ENCODE data around the gene ABI1. TPM values are rescaled to one million over a fixed set of nuclear protein-coding genes. Genes with fewer than 3 reads are reported as not detected.

The ABI1 gene
- total RNA-seq, 1 donor from 2014 or later = 50.4 TPM

DNA sequence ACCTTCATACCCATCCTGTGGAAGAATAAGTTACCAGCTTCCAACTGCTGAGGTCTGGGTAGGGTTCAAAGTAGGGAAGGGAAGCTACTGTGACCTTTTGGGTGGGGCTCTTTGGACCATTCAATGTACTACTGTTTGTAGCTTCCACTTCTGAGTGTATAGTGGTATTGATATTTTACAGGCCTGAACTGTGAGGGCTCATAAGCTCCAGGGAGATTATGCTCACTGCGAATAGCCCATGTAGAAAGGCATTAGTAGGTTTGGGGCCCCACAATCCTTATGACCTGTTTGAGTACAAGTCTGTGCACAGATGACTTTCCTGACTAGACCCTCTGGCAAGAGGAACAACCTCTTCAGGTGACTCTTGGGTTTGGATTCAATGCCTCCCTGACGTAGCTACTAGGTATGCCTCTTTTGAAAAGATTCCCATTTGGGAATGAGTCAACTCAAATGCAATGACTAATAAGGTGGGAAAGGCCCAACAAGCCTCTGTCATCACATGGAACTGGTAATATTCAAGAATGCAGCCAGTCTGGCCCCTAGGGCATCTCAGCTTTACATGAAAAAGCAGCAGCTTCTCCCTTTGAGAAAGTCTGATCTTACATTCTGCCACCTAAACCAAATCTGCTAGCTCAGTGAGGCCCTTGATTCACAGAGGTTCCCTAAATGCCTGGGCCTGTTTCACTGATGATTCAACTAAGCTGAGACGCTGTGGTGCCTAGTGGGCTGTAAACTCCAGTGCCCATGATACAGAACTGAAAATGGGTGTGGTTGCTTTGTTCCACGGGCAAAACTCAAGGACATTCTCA, 79.8 kb downstream of the ABI1 start:
- ATAC-seq (no peak), DNase-seq (ENCODE audit: low spot score) (no peak)
- intact Hi-C loops (cut with DNase I) = no loop called here

- intact Hi-C loops (cut with DNase I) = no loop called here
- DNase-seq (ENCODE audit: low spot score) = no peak
- no peak for ATAC-seq
Observed at GRCh38 chr10:26780106-26780792, 80.5 kb downstream of the ABI1 start.

- no peak for ATAC-seq
Observed at GRCh38 chr10:26779176-26779860, 81.4 kb downstream of the ABI1 start.

GRCh38 chr10:26777686-26778085, 83.1 kb downstream of the ABI1 start:
- ATAC-seq (no peak), DNase-seq (ENCODE audit: low spot score) (no peak)
- intact Hi-C loops (cut with DNase I) = no loop called here

More at GRCh38 chr10:26779176-26779860, 81.4 kb downstream of the ABI1 start:
- intact Hi-C loops (cut with DNase I) = no loop called here
- no peak for DNase-seq (ENCODE audit: low spot score)

DNA sequence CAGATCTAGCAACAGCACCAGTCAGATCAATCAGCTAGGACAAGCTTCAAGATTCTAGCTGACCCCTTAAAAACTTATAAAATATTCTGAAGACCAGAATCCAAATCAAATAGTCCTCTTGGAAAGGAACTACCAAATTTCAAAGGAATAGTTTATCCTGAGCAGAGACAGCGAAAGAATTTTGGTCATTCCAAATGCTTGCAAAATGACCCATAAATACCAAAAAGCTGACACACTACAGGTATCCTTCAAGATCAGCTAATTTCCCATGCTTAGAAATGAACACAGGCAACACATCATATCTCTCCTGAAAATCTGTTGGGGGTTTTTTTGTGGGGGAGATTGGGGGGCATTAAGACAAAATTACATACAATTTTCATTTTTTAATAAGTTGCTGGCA, 84.5 kb downstream of the ABI1 start:
- intact Hi-C loops (cut with DNase I) = no loop called here
- ATAC-seq (no peak), DNase-seq (ENCODE audit: low spot score) (no peak)

DNA sequence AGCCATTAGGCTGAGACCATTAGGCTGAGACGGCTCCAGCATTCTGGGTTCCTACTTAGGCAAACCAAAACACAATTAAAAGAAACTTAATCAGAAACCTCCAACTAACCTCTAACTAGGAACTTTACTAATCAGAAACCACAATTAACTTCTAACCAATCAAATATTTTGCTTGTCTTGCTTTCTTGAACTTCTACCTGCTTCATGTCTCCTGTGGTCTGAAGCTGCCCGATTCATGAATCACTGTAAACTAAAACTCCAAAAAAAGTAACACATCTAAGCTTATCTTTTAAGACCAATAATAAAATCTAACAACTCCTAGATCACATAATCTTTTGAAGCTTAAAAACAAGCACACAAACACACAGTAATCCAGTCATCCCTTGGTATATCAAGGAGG, 87.1 kb downstream of the ABI1 start:
- intact Hi-C loops (cut with DNase I) = no loop called here
- ATAC-seq = no peak
- no peak for DNase-seq (ENCODE audit: low spot score)

- DNase-seq (ENCODE audit: low spot score) (no peak), ATAC-seq (no peak)
- intact Hi-C loops (cut with DNase I) = no loop called here
Observed at GRCh38 chr10:26770069-26770468, 90.7 kb downstream of the ABI1 start.

DNA sequence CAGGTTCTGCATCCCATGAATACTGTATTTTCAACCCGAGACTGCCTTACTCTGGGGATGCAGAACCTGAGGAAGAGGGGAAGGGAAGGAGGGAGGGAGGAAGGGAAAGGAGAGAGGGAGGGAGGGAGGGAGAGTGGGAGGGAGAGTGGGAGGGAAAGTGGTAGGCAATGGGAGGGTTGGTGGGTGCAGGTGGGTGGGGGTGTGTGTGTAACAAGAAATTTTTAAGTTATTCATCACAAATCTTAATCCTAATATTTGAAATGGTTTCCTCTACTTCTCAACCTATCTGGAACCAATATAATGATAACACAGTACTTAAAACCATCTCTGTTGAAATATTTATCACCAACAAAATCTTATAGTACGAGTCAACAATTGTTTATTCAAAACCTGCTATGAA, 95.2 kb downstream of the ABI1 start:
- no peak for DNase-seq (ENCODE audit: low spot score)
- intact Hi-C loops (cut with DNase I) = no loop called here
- no peak for ATAC-seq

DNA sequence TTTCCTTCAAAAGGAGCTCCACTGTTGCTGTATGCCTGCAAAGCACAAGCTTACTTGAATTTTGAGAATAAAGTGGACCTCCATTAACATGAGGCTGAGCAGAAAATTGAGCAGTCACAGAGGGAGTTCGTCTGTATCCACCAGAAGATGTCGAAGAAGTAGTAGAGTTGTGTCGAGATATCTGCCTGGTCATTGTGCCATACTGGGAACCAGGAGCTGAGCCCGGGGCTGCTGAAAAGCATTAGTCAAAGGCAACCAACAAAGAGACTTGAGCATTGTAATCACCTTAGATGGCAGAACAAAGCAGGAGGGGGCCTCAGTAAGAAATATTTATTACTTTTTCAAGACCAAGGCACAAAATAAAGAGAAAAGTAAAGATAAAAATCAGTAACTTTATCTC, 101.8 kb downstream of the ABI1 start:
- ATAC-seq = no peak
- intact Hi-C loops (cut with DNase I) = no loop called here
- DNase-seq (ENCODE audit: low spot score) = no peak

- ATAC-seq (no peak), DNase-seq (ENCODE audit: low spot score) (no peak)
- intact Hi-C loops (cut with DNase I) = no loop called here
Observed at GRCh38 chr10:26755443-26755903, 105.3 kb downstream of the ABI1 start.

DNA sequence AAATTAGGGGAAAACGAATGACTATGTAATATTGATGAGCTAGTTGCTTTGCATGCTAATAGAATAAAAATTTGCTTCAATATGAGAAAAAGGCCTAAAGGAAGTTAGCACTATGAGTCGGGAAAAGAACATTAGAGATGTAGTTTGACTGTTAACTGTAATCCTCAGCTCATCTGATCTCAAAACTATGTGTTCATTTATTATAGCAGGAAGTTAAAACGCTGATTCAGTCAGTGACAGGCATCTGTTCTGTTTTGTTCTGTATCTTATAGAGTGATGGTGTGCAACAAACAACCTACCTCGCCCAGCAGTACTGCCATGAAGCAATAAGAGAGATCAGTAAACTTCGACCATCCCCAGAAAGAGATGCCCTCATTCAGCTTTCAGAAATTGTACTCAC, 114.7 kb downstream of the ABI1 start:
- ATAC-seq (no peak), DNase-seq (ENCODE audit: low spot score) (no peak)
- intact Hi-C loops (cut with DNase I) = no loop called here

DNA sequence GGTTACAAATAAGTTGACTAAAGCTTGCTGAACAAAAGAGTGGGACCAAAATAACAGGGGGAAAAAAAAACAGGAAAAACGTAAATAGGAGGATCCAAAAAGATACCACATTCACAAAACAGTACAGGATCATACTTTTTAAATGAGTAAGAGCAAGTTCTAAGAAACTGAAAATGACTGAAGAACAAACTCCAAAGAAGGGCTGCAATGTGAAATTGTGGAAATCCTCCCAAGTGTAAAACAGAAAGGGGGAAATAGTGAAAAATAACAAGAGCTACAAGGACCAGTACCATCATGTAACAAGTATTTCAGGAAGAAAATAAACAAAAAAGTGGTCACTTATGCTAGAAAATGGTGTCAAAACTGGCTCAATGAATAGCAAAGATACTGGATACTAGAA, 116.9 kb downstream of the ABI1 start:
- ATAC-seq (no peak), DNase-seq (ENCODE audit: low spot score) (no peak)
- intact Hi-C loops (cut with DNase I) = no loop called here

DNA sequence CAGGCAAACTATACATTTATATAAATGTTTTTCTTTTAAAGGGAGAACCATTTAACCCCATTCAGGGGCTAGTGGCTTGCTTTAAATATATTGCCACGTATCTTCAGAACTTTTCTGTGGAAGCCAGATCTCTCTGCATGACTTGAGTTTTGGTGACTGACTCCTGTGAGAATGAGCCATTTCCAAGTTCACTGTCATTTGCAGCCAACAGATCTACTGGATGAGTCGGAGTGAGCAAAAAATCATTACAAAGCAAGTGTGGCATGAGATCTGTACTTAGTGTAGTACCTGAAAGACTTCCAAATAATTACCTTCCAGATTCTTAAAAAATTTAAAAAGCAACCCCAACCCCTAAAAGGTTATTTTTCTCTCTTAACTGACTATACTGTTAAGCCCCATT, 117.7 kb downstream of the ABI1 start:
- no peak for ATAC-seq
- intact Hi-C loops (cut with DNase I) = no loop called here
- no peak for DNase-seq (ENCODE audit: low spot score)

DNA sequence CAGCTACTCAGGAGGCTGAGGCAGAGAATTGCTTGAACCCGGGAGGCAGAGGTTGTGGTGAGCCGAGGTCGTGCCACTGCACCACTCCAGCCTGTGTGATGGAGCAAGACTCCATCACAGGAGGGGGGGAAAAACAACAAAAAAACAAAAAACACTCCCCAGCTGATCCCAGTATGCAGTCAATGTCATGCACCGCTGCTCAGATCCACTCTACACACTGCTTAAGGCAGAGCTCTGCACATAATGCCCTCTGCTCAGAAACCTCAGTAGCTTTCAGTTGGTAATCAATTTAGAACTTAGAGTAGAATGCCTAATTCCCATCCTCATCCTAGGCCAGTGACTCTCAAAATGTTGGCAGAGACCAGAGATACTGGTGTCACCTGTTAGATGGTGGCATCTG, 119.4 kb downstream of the ABI1 start:
- ATAC-seq = no peak
- intact Hi-C loops (cut with DNase I) = no loop called here
- no peak for DNase-seq (ENCODE audit: low spot score)

- intact Hi-C loops (cut with DNase I) = no loop called here
- DNase-seq (ENCODE audit: low spot score) (no peak), ATAC-seq (no peak)
Observed at GRCh38 chr10:26739071-26739631, 121.6 kb downstream of the ABI1 start.

GRCh38 chr10:26738301-26738911, 122.4 kb downstream of the ABI1 start:
- intact Hi-C loops (cut with DNase I) = no loop called here
- no peak for DNase-seq (ENCODE audit: low spot score)
- ATAC-seq = no peak

DNA sequence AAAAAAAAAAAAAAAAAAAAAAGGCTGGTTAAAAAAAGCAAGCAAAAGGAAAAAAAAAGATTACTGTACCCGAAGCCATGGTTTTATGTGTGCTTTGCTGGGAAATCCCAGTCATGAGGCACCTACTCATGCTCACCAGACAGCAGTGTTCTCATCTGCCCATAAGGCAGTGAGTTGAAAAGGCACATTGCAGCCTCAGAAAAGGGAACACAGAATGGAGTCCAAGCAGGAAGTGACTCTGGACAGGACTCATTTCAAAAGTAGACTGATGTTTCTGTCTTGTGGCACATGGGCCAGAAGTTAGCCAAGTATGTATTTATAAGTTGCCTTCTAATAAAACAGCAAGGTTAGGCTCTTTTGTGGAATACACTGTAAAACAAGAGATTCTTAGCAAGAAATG, 123.0 kb downstream of the ABI1 start:
- no peak for DNase-seq (ENCODE audit: low spot score)
- intact Hi-C loops (cut with DNase I) = no loop called here
- peak; percentile 84 for ATAC-seq

GRCh38 chr10:26735435-26735834, 125.3 kb downstream of the ABI1 start:
- no peak for DNase-seq (ENCODE audit: low spot score)
- no peak for ATAC-seq
- intact Hi-C loops (cut with DNase I) = no loop called here
